HepG2 (cell line): ENCODE measurements around the gene ZNF33B. TPM values are rescaled to one million over a fixed set of nuclear protein-coding genes. Genes with fewer than 3 reads are reported as not detected.

Source experiments
- ATAC-seq: fragments of 200-7000 bp; cut with Tn5 transposase; 3 replicates; pipeline ENCODE4 v1.9.1; 2020; ENCODE audit warnings: mild to moderate bottlenecking, moderate library complexity
- BruUV-seq: library from RNA; stranded (reverse); fragments of 400-500 nt; replicated peaks from 2 replicates; lab custom pipeline; 2021; lab: Mats Ljungman, UMichigan
- CTCF ChIA-PET: fragments of 300-600 bp; formaldehyde crosslinking; extraction: SDS; loops from one replicate; lab custom pipeline; 2021; ENCODE audit warnings: low total read pairs, inconsistent platforms, low intra/inter-chr PET ratio; lab: Yijun Ruan, JAX
- POLR2A ChIA-PET: fragments of 350-600 bp; sonication (Branson Sonifier 250); formaldehyde crosslinking; loops from one replicate; lab custom pipeline; 2020; ENCODE audit warnings: antibody characterized with exemption, inconsistent platforms; lab: Yijun Ruan, JAX
- DNase-seq: peaks from one replicate; pipeline ENCODE4 v3.0.0-alpha.2; 2015; ENCODE audit warnings: low spot score
- FAIRE-seq: peaks from 3 replicates; lab custom pipeline; 2011; peaks lifted over from hg19 to GRCh38; lab: Jason Lieb, UNC
- H2AFZ ChIP-seq: one replicate; pipeline ENCODE4 v1.6.1; 2011; ENCODE audit warnings: low read length, inconsistent platforms
- H3K27ac ChIP-seq: fragments of 300-600 bp; 3 replicates; pipeline ENCODE4 v1.8.0; 2011; ENCODE audit warnings: mixed run types, mild to moderate bottlenecking, mixed read lengths, low read length, inconsistent platforms; ENCODE audit not compliant: insufficient read depth; ENCODE audit errors: extremely low read length
- H3K27me3 ChIP-seq, 2 experiments: fragments of 200-600 bp in 1 of 2; 2 replicates in 1 of 2; 3 replicates in 1 of 2; pipeline versions ENCODE4 v1.6.0 to v1.8.0; 2011; ENCODE audit warnings: low read length in 2 of 2, mild to moderate bottlenecking in 2 of 2, moderate library complexity in 2 of 2, inconsistent platforms in 1 of 2; ENCODE audit not compliant: insufficient read depth in 2 of 2, control insufficient read depth in 1 of 2
- H3K36me3 ChIP-seq, 2 experiments: fragments of 200-600 bp in 1 of 2; replicated peaks in 1 of 2; 2 replicates in 1 of 2; 3 replicates in 1 of 2; pipeline versions ENCODE4 v1.5.1 to v1.8.0; 2011; ENCODE audit warnings: low read length in 2 of 2, inconsistent platforms in 1 of 2; ENCODE audit not compliant: insufficient read depth in 2 of 2, control insufficient read depth in 1 of 2
- H3K4me1 ChIP-seq: 2 replicates; pipeline ENCODE4 v1.5.1; 2012; ENCODE audit warnings: low read length, inconsistent platforms; ENCODE audit not compliant: insufficient read depth
- H3K4me2 ChIP-seq: 2 replicates; pipeline ENCODE4 v1.6.0; 2011; ENCODE audit warnings: low read depth, low read length, inconsistent platforms
- H3K4me3 ChIP-seq, 3 experiments: fragments of 200-600 bp in 1 of 3; sonication (generic), shearing (Covaris generic) in 1 of 3; replicated peaks in 1 of 3; 2 replicates each; pipeline ENCODE4 v1.5.1; 2011 to 2016; ENCODE audit warnings: low read length in 3 of 3, inconsistent platforms in 2 of 3, low read depth in 2 of 3, mild to moderate bottlenecking in 2 of 3, control low read depth in 1 of 3, mixed read lengths in 1 of 3; ENCODE audit not compliant: insufficient read depth in 1 of 3
- H3K79me2 ChIP-seq: one replicate; pipeline ENCODE4 v1.6.1; 2011; ENCODE audit warnings: low read length, inconsistent platforms; ENCODE audit not compliant: insufficient read depth
- H3K9ac ChIP-seq: 2 replicates; pipeline ENCODE4 v1.6.0; 2011; ENCODE audit warnings: mild to moderate bottlenecking, low read depth, low read length, inconsistent platforms; ENCODE audit not compliant: insufficient read depth
- H3K9me3 ChIP-seq: 2 replicates; pipeline ENCODE4 v1.5.1; 2012; ENCODE audit warnings: mild to moderate bottlenecking, low read length
- H4K20me1 ChIP-seq: 2 replicates; pipeline ENCODE4 v1.6.0; 2011; ENCODE audit warnings: inconsistent platforms, mild to moderate bottlenecking, low read length, moderate library complexity; ENCODE audit not compliant: insufficient read depth
- FOXK1 ChIP-seq: sonication (generic); formaldehyde crosslinking; IDR thresholded peaks from 2 replicates; pipeline ENCODE4 v1.4.0; 2020; ENCODE audit warnings: low read depth, missing genetic modification reagents, borderline replicate concordance
- HOXA7 ChIP-seq: sonication (generic); formaldehyde crosslinking; IDR thresholded peaks from 2 replicates; pipeline ENCODE4 v1.8.1; 2022; ENCODE audit warnings: mild to moderate bottlenecking, missing genetic modification reagents, moderate library complexity
- MXD4 ChIP-seq: IDR thresholded peaks from 2 replicates; pipeline ENCODE4 v1.6.1; 2016; ENCODE audit warnings: mild to moderate bottlenecking, missing biosample characterization, missing genetic modification reagents
- SMAD3 ChIP-seq: sonication (generic); formaldehyde crosslinking; IDR thresholded peaks from 2 replicates; pipeline ENCODE4 v1.4.0; 2020; ENCODE audit warnings: missing genetic modification reagents
- ZNF570 ChIP-seq: sonication (generic); formaldehyde crosslinking; IDR thresholded peaks from 2 replicates; pipeline ENCODE4 v1.4.0; 2020; ENCODE audit warnings: mild to moderate bottlenecking, missing genetic modification reagents, borderline replicate concordance
- ZNF678 ChIP-seq: sonication (generic); formaldehyde crosslinking; IDR thresholded peaks from 2 replicates; pipeline ENCODE4 v1.4.0; 2020; ENCODE audit warnings: mild to moderate bottlenecking, missing genetic modification reagents
- WGBS: methylation state at CpG from one replicate; pipeline ENCODE4 v1.1.6; 2017; ENCODE audit warnings: low lambda C conversion rate; 5-methylcytosine and 5-hydroxymethylcytosine counted together
- in situ Hi-C: cut with HindIII; loops from 2 replicates; pipeline ENCODE4 v1.10.0; 2017; ENCODE audit warnings: low pct_unique_long_range_greater_than_20kb; ENCODE audit not compliant: extremely low pct_ligation_motif_present
- intact Hi-C: fragments of 100-400 bp; cut with micrococcal nuclease; formaldehyde crosslinking; loops from one replicate; pipeline ENCODE4 v1.10.0; 2022; ENCODE audit not compliant: unreplicated experiment
- polyA plus RNA-seq, 8 experiments: library from polyadenylated mRNA; depleted of rRNA in 3 of 8; stranded (reverse) in 7 of 8; unstranded in 1 of 8; fragments of >200 nt; fragmentation: Illumina TruSeq in 4 of 8; extraction: Trizol in 4 of 8; gene quantifications; 2 replicates each; pipeline versions ENCODE4 v1.2.1 to v1.2.3, GENCODE V29; 2011 to 2016; ENCODE audit warnings: low read depth in 4 of 8, missing spikeins in 1 of 8, mixed read lengths in 1 of 8; ENCODE audit not compliant: insufficient read depth in 1 of 8
- total RNA-seq, 5 experiments: library from RNA; depleted of rRNA; stranded (reverse); fragments of >200 nt; fragmentation: Illumina TruSeq; extraction: Trizol; gene quantifications; 2 replicates each; pipeline ENCODE4 v1.2.3, GENCODE V29; 2016; ENCODE audit warnings: low read depth in 1 of 5
- TF ChIP-seq, protein P1 (sequence below): sonication (generic); formaldehyde crosslinking; IDR thresholded peaks from 2 replicates; pipeline ENCODE4 v1.4.0; 2020; ENCODE audit warnings: low read depth, missing genetic modification reagents
- TF ChIP-seq, protein P2 (sequence below): sonication (generic); formaldehyde crosslinking; IDR thresholded peaks from one replicate; pipeline ENCODE4 v1.5.1; 2020; ENCODE audit warnings: mild to moderate bottlenecking, missing genetic modification reagents; ENCODE audit errors: not compliant biosample characterization

ZNF33B gene
- total and polyA plus RNA-seq, 2 of the 13 experiments (the other 11 are each of a cell fraction or from before 2014, with no cell fraction given) = 18.4 to 23.5 TPM

DNA sequence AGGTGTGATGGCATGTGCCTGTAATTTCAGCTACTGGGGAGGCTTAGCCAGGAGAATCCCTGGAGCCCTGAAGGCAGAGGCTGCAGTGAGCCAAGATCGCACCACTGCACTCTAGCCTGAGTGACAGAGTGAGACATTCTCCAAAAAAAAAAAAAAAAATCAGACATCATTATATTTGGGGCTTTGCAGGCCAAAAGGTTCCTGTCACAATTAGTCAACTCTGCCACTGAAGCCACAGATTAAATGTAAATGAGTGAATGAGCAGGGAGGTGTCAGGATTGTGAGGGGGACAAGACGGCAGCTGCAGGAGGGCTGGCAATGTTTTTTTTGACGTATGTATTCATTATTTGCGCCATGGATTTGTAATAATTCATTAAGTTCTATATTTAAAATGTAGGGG lies 3.3 kb downstream of the ZNF33B start:
- Histone ChIP-seq H4K20me1 (no peaks in the 10 kb centered on the region), H3K79me2 (peaks cover 12% of the 10 kb centered on the region), H3K27me3 (no peaks in the 10 kb centered on the region), H3K4me2 (0 out of 2 replicates have a peak overlapping the region, but pooled peaks have one; percentile 3), H3K9ac (no peak overlapping the region), H3K36me3 (peaks cover 4 to 17% of the 10 kb centered on the region in 2 experiments; a peak in 2 of 5 replicates), H2AFZ (no peak overlapping the region), H3K4me3 (no peak overlapping the region), H3K4me1 (peaks cover 57% of the 10 kb centered on the region), H3K9me3 (no peaks in the 10 kb centered on the region), H3K27ac (no peak overlapping the region)
- no peak for DNase-seq
- intact Hi-C loops (no loop called here), in situ Hi-C loops (no loop called here)
- no peak for FAIRE-seq
- ChIA-PET CTCF (no interaction called here), POLR2A (no interaction called here)
- ATAC-seq = no peak
- no TSS peak for BruUV-seq
- 98% methylated on average over 4 of the region's 4 CpGs for WGBS
- TF ChIP-seq MXD4 (CRISPR knock-in tag) = no peak
- no peak for TF ChIP-seq SMAD3 (CRISPR knock-in tag)
- TF ChIP-seq, protein P1, sequence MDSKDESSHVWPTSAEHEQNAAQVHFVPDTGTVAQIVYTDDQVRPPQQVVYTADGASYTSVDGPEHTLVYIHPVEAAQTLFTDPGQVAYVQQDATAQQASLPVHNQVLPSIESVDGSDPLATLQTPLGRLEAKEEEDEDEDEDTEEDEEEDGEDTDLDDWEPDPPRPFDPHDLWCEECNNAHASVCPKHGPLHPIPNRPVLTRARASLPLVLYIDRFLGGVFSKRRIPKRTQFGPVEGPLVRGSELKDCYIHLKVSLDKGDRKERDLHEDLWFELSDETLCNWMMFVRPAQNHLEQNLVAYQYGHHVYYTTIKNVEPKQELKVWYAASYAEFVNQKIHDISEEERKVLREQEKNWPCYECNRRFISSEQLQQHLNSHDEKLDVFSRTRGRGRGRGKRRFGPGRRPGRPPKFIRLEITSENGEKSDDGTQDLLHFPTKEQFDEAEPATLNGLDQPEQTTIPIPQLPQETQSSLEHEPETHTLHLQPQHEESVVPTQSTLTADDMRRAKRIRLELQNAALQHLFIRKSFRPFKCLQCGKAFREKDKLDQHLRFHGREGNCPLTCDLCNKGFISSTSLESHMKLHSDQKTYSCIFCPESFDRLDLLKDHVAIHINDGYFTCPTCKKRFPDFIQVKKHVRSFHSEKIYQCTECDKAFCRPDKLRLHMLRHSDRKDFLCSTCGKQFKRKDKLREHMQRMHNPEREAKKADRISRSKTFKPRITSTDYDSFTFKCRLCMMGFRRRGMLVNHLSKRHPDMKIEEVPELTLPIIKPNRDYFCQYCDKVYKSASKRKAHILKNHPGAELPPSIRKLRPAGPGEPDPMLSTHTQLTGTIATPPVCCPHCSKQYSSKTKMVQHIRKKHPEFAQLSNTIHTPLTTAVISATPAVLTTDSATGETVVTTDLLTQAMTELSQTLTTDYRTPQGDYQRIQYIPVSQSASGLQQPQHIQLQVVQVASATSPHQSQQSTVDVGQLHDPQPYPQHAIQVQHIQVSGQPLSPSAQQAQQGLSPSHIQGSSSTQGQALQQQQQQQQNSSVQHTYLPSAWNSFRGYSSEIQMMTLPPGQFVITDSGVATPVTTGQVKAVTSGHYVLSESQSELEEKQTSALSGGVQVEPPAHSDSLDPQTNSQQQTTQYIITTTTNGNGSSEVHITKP (CRISPR knock-in tag) = no peak
- no peak for TF ChIP-seq ZNF678 (CRISPR knock-in tag)
- no peak for TF ChIP-seq FOXK1 (CRISPR knock-in tag)
- TF ChIP-seq, protein P2, sequence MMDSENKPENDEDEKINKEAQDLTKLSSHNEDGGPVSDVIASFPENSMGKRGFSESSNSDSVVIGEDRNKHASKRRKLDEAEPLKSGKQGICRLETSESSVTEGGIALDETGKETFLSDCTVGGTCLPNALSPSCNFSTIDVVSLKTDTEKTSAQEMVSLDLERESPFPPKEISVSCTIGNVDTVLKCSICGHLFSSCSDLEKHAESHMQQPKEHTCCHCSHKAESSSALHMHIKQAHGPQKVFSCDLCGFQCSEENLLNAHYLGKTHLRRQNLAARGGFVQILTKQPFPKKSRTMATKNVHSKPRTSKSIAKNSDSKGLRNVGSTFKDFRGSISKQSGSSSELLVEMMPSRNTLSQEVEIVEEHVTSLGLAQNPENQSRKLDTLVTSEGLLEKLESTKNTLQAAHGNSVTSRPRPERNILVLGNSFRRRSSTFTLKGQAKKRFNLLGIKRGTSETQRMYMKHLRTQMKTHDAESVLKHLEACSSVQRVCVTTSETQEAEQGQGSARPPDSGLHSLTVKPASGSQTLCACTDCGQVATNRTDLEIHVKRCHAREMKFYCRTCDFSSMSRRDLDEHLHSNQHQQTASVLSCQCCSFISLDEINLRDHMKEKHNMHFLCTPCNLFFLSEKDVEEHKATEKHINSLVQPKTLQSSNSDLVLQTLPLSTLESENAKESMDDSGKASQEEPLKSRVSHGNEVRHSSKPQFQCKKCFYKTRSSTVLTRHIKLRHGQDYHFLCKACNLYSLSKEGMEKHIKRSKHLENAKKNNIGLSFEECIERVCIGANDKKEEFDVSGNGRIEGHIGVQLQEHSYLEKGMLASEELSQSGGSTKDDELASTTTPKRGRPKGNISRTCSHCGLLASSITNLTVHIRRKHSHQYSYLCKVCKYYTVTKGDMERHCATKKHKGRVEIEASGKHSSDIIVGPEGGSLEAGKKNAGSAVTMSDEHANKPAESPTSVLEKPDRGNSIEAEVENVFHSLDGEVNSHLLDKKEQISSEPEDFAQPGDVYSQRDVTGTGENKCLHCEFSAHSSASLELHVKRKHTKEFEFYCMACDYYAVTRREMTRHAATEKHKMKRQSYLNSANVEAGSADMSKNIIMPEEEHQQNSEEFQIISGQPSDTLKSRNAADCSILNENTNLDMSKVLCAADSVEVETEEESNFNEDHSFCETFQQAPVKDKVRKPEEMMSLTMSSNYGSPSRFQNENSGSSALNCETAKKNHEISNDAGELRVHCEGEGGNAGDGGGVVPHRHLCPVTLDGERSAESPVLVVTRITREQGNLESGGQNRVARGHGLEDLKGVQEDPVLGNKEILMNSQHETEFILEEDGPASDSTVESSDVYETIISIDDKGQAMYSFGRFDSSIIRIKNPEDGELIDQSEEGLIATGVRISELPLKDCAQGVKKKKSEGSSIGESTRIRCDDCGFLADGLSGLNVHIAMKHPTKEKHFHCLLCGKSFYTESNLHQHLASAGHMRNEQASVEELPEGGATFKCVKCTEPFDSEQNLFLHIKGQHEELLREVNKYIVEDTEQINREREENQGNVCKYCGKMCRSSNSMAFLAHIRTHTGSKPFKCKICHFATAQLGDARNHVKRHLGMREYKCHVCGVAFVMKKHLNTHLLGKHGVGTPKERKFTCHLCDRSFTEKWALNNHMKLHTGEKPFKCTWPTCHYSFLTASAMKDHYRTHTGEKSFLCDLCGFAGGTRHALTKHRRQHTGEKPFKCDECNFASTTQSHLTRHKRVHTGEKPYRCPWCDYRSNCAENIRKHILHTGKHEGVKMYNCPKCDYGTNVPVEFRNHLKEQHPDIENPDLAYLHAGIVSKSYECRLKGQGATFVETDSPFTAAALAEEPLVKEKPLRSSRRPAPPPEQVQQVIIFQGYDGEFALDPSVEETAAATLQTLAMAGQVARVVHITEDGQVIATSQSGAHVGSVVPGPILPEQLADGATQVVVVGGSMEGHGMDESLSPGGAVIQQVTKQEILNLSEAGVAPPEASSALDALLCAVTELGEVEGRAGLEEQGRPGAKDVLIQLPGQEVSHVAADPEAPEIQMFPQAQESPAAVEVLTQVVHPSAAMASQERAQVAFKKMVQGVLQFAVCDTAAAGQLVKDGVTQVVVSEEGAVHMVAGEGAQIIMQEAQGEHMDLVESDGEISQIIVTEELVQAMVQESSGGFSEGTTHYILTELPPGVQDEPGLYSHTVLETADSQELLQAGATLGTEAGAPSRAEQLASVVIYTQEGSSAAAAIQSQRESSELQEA (CRISPR knock-in tag) = no peak
- no peak for TF ChIP-seq HOXA7 (CRISPR knock-in tag)
- no peak for TF ChIP-seq ZNF570 (CRISPR knock-in tag)
